WTC11 (cell line): ENCODE results near the gene PTPA. TPM values are rescaled to one million over a fixed set of nuclear protein-coding genes. Genes with fewer than 3 reads are reported as not detected.

Experiments used
- ATAC-seq: fragments of 200-7000 bp; cut with Tn5 transposase; 2 replicates; pipeline ENCODE4 v1.10.0; 2021; ENCODE audit warnings: mild to moderate bottlenecking, moderate library complexity
- CTCF ChIA-PET: fragments of 300-600 bp; sonication (Branson Sonifier 250); formaldehyde crosslinking; loops from one replicate; lab custom pipeline; 2021; ENCODE audit warnings: antibody characterized with exemption; lab: Charles Lee
- POLR2A ChIA-PET: fragments of 350-600 bp; sonication (Branson Sonifier 250); formaldehyde crosslinking; loops from one replicate; lab custom pipeline; 2021; ENCODE audit warnings: antibody characterized with exemption; lab: Charles Lee
- DNase-seq: peaks from one replicate; pipeline ENCODE4 v3.0.0; 2021; ENCODE audit warnings: low spot score
- H3K27ac Mint-ChIP-seq: 2 replicates; pipeline ENCODE4 v1.8.0; 2021; ENCODE audit warnings: mixed read lengths
- H3K27me3 Mint-ChIP-seq: 2 replicates; pipeline ENCODE4 v1.8.0; 2021; ENCODE audit warnings: low read depth, mild to moderate bottlenecking, moderate library complexity, mixed read lengths
- H3K36me3 Mint-ChIP-seq: 2 replicates; pipeline ENCODE4 v1.8.0; 2021; ENCODE audit warnings: mixed read lengths
- H3K4me1 Mint-ChIP-seq: 2 replicates; pipeline ENCODE4 v1.8.0; 2022; ENCODE audit warnings: mixed read lengths
- H3K4me3 Mint-ChIP-seq: 2 replicates; pipeline ENCODE4 v1.8.0; 2021; ENCODE audit warnings: mild to moderate bottlenecking, moderate library complexity, mixed read lengths
- H3K9me3 Mint-ChIP-seq: 2 replicates; pipeline ENCODE4 v1.8.0; 2021; ENCODE audit warnings: mixed read lengths
- ARID4B ChIP-seq: sonication (generic); formaldehyde crosslinking; IDR thresholded peaks from 2 replicates; pipeline ENCODE4 v1.8.0; 2023; ENCODE audit warnings: missing genetic modification reagents, mild to moderate bottlenecking, borderline replicate concordance
- CBFB ChIP-seq: sonication (generic); formaldehyde crosslinking; IDR thresholded peaks from 2 replicates; pipeline ENCODE4 v1.8.1; 2022; ENCODE audit warnings: mild to moderate bottlenecking, low read depth, missing genetic modification reagents
- CREB1 ChIP-seq: sonication (generic); formaldehyde crosslinking; IDR thresholded peaks from 2 replicates; pipeline ENCODE4 v1.8.0; 2023; ENCODE audit warnings: mild to moderate bottlenecking, missing genetic modification reagents
- ETV6 ChIP-seq: sonication (generic); formaldehyde crosslinking; IDR thresholded peaks from 2 replicates; pipeline ENCODE4 v1.8.1; 2022; ENCODE audit warnings: mild to moderate bottlenecking, missing genetic modification reagents
- FOXK1 ChIP-seq: sonication (generic); formaldehyde crosslinking; IDR thresholded peaks from 2 replicates; pipeline ENCODE4 v1.8.0; 2022; ENCODE audit warnings: mild to moderate bottlenecking, moderate library complexity, missing genetic modification reagents
- GABPB1 ChIP-seq: sonication (generic); formaldehyde crosslinking; IDR thresholded peaks from 2 replicates; pipeline ENCODE4 v1.8.1; 2023; ENCODE audit warnings: mild to moderate bottlenecking, missing genetic modification reagents
- JAZF1 ChIP-seq: fragments of 250-450 bp; sonication (Bioruptor Pico); IDR thresholded peaks from 2 replicates; pipeline ENCODE4 v1.9.0; 2021; ENCODE audit warnings: moderate library complexity, mild to moderate bottlenecking, inconsistent platforms
- MAX ChIP-seq: sonication (generic); formaldehyde crosslinking; IDR thresholded peaks from 2 replicates; pipeline ENCODE4 v1.8.0; 2022; ENCODE audit warnings: mild to moderate bottlenecking, missing genetic modification reagents
- NFYB ChIP-seq: sonication (generic); formaldehyde crosslinking; conservative IDR thresholded peaks from 2 replicates; pipeline ENCODE4 v1.8.0; 2022; ENCODE audit warnings: low read depth, missing genetic modification reagents
- SP1 ChIP-seq: sonication (generic); formaldehyde crosslinking; conservative IDR thresholded peaks from 2 replicates; pipeline ENCODE4 v1.8.1; 2022; ENCODE audit warnings: missing genetic modification reagents
- TEAD1 ChIP-seq: sonication (generic); formaldehyde crosslinking; IDR thresholded peaks from 2 replicates; pipeline ENCODE4 v1.8.0; 2022; ENCODE audit warnings: mild to moderate bottlenecking, missing genetic modification reagents
- ZBTB21 ChIP-seq: sonication (generic); formaldehyde crosslinking; IDR thresholded peaks from 2 replicates; pipeline ENCODE4 v1.8.1; 2023; ENCODE audit warnings: mild to moderate bottlenecking, missing genetic modification reagents, borderline replicate concordance
- ZBTB43 ChIP-seq: sonication (generic); formaldehyde crosslinking; IDR thresholded peaks from 2 replicates; pipeline ENCODE4 v1.8.1; 2023; ENCODE audit warnings: mild to moderate bottlenecking, missing genetic modification reagents
- ZNF219 ChIP-seq: sonication (generic); formaldehyde crosslinking; IDR thresholded peaks from 2 replicates; pipeline ENCODE4 v1.8.0; 2023; ENCODE audit warnings: missing genetic modification reagents, mild to moderate bottlenecking, borderline replicate concordance
- ZNF416 ChIP-seq: fragments of 250-450 bp; sonication (Bioruptor Pico); IDR thresholded peaks from 2 replicates; pipeline ENCODE4 v1.9.0; 2021; ENCODE audit warnings: mild to moderate bottlenecking, inconsistent platforms
- total RNA-seq: library from RNA; stranded (reverse); gene quantifications from 3 replicates; pipeline ENCODE4 v1.2.3, GENCODE V29; 2021
- TF ChIP-seq, protein P1 (sequence below): sonication (generic); formaldehyde crosslinking; IDR thresholded peaks from 2 replicates; pipeline ENCODE4 v1.8.0; 2022; ENCODE audit warnings: mild to moderate bottlenecking, missing genetic modification reagents
- TF ChIP-seq, protein P2 (sequence below): fragments of 250-450 bp; sonication (Bioruptor Pico); IDR thresholded peaks from 2 replicates; pipeline ENCODE4 v1.8.0; 2021; ENCODE audit warnings: mild to moderate bottlenecking

Gene PTPA
- total RNA-seq, 1 experiment from 2014 or later: 186 TPM

- DNase-seq (peak; percentile 96), ATAC-seq (peak; percentile 69)
- ChIA-PET CTCF (interaction anchor here (0.9 to 10.3 kb wide), 19 partner anchors 9 to 560 kb away, joined by 3 to 74 read pairs (median 3); partner anchors contain the start of genes NTMT1 and SH3GLB2), POLR2A (interaction anchor here (0.6 to 3.4 kb wide), 25 partner anchors 11 to 431 kb away, joined by 3 to 19 read pairs (median 5); no protein-coding TSS in a partner anchor)
- Mint-ChIP-seq H3K4me3 (peak within 1 kb of the TSS; percentile 84), H3K9me3 (no peaks in the 10 kb centered on the region), H3K36me3 (no peaks in the 10 kb centered on the region), H3K4me1 (peaks cover 19% of the 10 kb centered on the region), H3K27ac (peak within 1 kb of the TSS; percentile 73; the same call in 1 of the 2 replicates), H3K27me3 (peaks cover 82% of the 10 kb centered on the region)
- 0 out of 2 replicates have a peak, but pooled peaks have one; percentile 52 for TF ChIP-seq FOXK1 (CRISPR knock-in tag)
- TF ChIP-seq ZBTB21: no peak
- TF ChIP-seq, protein P1, sequence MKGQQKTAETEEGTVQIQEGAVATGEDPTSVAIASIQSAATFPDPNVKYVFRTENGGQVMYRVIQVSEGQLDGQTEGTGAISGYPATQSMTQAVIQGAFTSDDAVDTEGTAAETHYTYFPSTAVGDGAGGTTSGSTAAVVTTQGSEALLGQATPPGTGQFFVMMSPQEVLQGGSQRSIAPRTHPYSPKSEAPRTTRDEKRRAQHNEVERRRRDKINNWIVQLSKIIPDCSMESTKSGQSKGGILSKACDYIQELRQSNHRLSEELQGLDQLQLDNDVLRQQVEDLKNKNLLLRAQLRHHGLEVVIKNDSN (CRISPR knock-in tag): 0 out of 2 replicates have a peak, but pooled peaks have one; percentile 8
- peak; percentile 64 for TF ChIP-seq SP1 (CRISPR knock-in tag)
- TF ChIP-seq CBFB (CRISPR knock-in tag): no peak
- peak; percentile 96 for TF ChIP-seq NFYB
- peak; percentile 75 for TF ChIP-seq GABPB1 (CRISPR knock-in tag)
Measured at GRCh38 chr9:129177791-129178567, 66.8 kb downstream of the PTPA start, which contains the start of gene IER5L. Gene IER5L, minus strand, starts transcription at chr9:129178261. Its CDS starts 209 bp downstream, at chr9:129178052.

- Mint-ChIP-seq H3K27ac (peak overlapping the region; percentile 73; the same call in 1 of the 2 replicates), H3K36me3 (no peaks in the 10 kb centered on the region), H3K4me1 (peaks cover 21% of the 10 kb centered on the region), H3K27me3 (peaks cover 82% of the 10 kb centered on the region), H3K4me3 (peak overlapping the region; percentile 64), H3K9me3 (no peaks in the 10 kb centered on the region)
- TF ChIP-seq CREB1 (peak; percentile 19; the same call in 1 of the 2 replicates), ETV6 (CRISPR knock-in tag) (peak; percentile 85; the same call in 1 of the 2 replicates), JAZF1 (CRISPR knock-in tag) (no peak), ARID4B (CRISPR knock-in tag) (0 out of 2 replicates have a peak, but pooled peaks have one; percentile 26), ZNF219 (CRISPR knock-in tag) (no peak), ZNF416 (CRISPR knock-in tag) (0 out of 2 replicates have a peak, but pooled peaks have one; percentile 10), TEAD1 (peak; percentile 66; the same call in 1 of the 2 replicates), ZBTB43 (CRISPR knock-in tag) (peak; percentile 34; the same call in 1 of the 2 replicates), MAX (CRISPR knock-in tag) (0 out of 2 replicates have a peak, but pooled peaks have one; percentile 32), FOXK1 (CRISPR knock-in tag) (peak; percentile 87; the same call in 1 of the 2 replicates), SP1 (CRISPR knock-in tag) (peak; percentile 60; the same call in 1 of the 2 replicates)
- TF ChIP-seq, protein P1 (CRISPR knock-in tag): no peak
- TF ChIP-seq, protein P2, sequence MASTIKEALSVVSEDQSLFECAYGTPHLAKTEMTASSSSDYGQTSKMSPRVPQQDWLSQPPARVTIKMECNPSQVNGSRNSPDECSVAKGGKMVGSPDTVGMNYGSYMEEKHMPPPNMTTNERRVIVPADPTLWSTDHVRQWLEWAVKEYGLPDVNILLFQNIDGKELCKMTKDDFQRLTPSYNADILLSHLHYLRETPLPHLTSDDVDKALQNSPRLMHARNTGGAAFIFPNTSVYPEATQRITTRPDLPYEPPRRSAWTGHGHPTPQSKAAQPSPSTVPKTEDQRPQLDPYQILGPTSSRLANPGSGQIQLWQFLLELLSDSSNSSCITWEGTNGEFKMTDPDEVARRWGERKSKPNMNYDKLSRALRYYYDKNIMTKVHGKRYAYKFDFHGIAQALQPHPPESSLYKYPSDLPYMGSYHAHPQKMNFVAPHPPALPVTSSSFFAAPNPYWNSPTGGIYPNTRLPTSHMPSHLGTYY: no peak
- peak; percentile 73 for ATAC-seq
- CTCF ChIA-PET: interaction anchor here (0.6 to 10.3 kb wide), 26 partner anchors 9 to 559 kb away, joined by 3 to 74 read pairs (median 4); partner anchors contain the start of genes NTMT1 and SH3GLB2
- DNase-seq: peak; percentile 95
- POLR2A ChIA-PET: interaction anchor here (0.6 to 3.4 kb wide), 26 partner anchors 11 to 430 kb away, joined by 3 to 19 read pairs (median 4); no protein-coding TSS in a partner anchor
Measured at GRCh38 chr9:129178568-129179382, 67.6 kb downstream of the PTPA start.
